Activated CD8-positive, alpha-beta memory T cell treated with anti-CD3 and anti-CD28 coated beads for 4 hours (primary cell): ENCODE data around the gene GTF3C2.

Experiments
- DNase-seq, 2 donors: peaks; one replicate each; pipeline ENCODE4 v3.0.0-alpha.2; 2020; ENCODE audit warnings: low read depth in 2 of 2

The GTF3C2 gene, protein sequence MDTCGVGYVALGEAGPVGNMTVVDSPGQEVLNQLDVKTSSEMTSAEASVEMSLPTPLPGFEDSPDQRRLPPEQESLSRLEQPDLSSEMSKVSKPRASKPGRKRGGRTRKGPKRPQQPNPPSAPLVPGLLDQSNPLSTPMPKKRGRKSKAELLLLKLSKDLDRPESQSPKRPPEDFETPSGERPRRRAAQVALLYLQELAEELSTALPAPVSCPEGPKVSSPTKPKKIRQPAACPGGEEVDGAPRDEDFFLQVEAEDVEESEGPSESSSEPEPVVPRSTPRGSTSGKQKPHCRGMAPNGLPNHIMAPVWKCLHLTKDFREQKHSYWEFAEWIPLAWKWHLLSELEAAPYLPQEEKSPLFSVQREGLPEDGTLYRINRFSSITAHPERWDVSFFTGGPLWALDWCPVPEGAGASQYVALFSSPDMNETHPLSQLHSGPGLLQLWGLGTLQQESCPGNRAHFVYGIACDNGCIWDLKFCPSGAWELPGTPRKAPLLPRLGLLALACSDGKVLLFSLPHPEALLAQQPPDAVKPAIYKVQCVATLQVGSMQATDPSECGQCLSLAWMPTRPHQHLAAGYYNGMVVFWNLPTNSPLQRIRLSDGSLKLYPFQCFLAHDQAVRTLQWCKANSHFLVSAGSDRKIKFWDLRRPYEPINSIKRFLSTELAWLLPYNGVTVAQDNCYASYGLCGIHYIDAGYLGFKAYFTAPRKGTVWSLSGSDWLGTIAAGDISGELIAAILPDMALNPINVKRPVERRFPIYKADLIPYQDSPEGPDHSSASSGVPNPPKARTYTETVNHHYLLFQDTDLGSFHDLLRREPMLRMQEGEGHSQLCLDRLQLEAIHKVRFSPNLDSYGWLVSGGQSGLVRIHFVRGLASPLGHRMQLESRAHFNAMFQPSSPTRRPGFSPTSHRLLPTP

DNA sequence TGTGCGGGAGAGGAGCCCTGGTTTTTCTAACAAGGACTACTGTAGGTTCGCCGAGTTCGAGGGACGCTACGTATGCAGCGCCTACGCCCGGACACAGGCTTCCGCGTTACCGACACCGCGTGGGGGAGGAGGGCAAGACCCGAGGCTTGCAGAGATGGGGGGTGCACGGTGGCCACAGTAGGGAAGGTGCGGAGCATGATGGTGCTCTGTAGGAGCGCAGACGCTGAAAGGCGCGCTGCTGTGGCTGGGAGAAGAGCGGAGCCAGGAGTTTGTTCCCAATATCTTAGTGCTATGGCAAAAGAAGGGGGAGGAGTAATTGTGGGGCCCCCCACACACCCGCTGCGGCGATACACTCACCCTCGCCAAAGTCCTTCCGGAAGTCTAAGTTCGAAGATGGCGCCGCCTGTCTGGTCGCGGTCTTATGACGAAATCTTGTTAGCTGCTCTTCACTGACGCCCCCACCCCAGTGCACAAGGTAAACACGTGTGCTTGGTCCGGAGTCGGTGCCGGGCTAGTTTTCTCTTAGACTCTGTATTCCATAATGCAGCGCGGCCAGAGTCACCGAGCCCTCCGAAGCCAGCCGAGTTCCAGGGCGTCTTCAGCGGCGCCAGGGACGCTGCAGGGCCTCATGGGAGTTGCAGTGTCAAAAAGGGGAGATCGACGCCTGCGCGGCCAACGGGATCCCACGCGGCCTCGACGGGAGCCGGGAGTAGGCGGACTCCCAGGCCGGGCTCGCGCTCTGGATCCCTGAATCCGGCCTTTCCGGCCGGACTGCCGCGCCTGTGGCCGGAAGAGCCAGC is at the start of gene GTF3C2:
GTF3C2 (minus strand) TSS at position 383 of the 800 bp plus-strand sequence. CDS start 13,210 bp downstream, outside the sequence.
- peak; percentile 91 to 92 for DNase-seq

DNA sequence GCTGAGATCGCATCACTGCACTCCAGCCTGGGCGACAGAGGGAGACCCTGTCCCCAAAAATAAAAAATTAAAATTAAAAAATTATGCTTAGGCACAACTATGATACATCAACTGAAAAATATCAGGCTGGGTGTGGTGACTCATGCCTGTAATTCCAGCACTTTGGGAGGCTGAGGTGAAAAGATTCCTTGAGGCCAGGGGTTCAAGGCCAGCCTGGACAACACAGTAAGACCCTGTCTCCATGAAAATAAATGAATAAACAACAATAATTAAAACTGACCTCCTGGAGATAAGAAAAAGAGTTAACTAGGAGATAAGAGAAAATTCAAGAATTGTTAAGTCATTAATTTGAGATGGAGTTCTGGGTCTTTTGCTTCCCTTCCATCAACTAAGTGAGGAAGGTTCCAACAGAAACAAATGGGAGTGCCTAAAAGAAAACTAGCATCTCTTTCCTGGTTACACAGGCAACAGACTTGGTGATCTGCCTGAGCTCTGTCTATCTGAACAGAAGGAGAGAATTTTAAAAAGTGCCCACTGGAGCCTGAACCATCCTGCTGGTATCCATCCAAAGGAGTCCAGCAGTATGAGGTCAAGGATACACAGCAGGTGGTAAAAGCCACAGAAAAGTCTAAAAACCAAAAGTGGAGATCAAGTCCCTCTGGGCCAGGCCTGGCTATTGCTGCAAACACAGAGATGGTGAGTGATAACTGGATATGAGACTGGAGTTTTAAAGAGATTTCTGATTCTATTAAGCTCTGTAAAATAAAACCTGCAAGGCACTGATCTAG is 44.0 kb upstream of the GTF3C2 start:
- no peak for DNase-seq

DNA sequence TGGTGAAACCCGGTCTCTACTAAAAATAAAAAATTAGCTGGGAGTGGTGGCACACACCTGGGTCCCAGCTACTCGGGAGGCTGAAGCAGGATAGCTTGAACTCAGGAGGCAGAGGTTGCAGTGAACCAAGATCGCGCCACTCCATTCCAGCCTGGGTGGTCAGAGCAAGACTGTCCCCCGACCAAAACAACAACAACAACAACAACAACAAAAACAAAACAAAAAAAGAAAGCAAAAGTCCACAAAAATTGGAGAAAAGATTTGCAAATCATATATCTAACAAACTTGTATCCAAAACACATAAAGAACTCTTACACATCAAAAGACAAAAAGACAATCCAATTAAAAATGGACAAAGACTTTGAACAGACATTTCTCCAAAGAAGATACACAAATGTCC is 42.4 kb upstream of the GTF3C2 start:
- no peak for DNase-seq

DNA sequence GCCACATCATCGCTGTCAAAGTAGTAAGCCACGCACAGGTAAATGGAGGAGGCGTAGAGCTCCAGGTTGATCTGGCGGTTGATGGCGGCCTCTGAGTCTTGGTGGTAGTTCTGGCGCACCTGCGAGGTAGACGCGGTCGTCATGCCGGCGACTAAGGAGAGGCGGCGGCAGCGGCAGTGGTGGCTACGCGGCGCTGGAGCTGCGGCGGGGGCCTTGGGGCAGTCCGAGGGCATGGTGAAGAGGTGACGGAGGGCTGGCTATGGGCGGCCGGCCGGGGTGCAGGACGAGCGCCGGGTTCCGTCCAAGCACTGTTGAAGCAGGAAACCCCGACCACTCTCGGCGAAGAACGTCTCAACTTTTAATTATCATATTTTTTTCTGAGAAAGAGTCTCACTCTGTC is 36.7 kb upstream of the GTF3C2 start:
- DNase-seq: no peak

DNA sequence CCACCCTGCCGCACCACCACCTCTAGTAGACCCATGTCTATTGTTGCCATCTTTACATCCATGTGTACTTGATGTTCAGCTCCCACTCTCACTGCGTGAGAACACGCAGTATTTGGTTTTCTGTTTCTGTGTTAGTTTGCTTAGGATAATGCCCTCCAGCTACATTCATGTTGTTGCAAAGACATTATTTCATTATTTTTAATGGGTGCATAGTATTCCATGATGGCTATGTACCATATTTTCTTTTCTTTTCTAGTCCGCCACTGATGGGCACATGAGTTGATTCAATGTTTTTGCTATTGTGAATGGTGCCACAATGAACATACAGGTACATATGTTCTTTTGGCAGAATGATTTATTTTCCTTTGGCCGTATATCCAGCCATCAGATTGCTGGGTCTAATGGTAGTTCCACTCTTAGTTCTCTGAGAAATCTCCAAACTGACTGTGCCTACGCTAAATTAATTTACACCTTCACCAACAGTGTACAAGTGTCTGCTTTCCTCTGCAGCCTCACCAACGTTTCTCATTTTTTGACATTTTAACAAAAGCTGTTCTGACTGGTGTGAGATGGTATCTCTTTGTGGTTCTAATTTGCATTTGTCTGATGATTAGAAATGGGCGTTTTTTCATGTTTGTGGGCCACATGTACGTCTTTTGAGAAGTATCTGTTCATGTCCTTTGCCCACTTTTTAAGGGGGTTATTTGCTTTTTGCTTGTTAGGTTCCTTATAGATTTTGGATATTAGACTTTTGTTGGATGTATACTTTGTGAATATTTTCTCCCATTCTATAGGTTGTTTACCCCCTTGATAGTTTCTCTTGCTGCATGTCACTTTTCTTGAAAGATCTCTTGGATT is 34.5 kb upstream of the GTF3C2 start:
- DNase-seq: no peak

DNA sequence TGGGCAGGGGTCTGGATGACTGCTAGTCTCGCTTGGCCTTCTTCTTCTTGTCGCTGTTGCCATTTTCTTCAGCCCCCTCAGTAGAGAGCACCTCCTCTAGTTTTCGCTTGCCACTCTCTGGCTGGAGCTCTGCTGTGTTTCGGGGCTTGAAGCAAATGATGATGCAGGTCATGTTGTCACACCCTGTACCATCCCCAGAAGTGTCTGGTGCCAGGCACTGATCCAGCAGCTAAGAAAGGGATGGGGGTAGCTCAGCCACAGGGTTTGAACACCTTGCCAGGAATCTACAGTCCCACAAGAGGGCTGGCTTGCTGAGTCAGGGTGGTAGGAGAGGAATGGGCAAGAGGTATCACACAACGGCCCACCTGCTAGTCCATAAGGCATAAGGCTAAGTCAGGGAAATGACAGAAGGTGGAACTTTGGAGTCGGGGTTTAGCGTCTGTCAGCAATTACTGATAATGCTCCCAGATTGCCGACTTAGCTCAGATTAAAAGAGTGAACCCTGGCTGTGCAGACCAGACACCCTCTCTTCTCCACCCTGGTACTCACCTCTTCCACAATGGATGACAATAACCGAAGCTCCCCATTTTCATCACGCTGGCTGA is 25.1 kb upstream of the GTF3C2 start:
- DNase-seq: no peak

DNA sequence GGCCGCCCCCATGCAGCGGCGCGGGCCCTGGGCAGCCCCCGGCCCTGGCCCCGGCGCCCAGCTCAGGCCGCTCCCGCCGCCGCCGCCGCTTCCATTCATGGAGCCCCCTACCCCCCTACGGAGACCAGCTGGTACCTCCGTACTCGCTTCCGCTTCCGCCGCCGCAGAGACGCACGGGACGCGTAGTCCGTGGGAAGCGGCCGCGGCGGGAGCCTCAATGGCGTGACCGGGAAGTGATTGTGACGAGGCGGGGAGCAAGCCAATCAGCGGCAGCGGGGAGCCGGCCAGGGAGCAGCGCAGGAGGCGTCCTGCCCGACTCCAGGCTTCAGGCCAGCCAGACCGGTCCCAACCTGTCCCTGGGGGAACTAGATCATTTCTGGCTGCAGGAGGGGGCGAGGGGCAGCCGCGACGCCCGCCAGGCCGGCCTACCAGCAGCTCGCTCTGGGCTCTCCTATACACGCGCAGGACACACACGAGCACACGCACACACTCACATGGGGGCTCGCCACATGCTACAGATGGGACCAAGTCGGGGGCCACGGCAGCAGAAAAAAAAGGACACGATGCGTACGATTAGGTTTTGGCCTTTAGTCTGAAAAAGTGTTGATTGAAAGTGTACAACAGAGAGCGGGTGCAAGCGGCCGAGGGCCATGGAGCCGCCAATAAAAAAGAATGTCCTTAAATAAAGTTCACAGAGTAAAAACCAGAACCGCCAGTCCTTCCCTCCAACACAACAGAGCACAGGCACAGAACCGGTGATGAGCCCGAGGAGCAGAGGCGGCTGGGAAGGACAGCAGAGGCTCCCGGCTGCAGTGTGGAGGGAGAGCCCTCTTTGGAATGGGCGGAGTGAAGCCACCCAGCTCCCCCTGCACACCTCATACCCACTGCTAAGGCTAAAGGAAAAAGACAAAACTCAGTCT is 24.3 kb upstream of the GTF3C2 start, which contains the start of gene ZNF513:
ZNF513 (minus strand) TSS at position 109 of the 920 bp plus-strand sequence. CDS start 208 bp downstream, outside the sequence.
- peak; percentile 72 to 76 for DNase-seq

DNA sequence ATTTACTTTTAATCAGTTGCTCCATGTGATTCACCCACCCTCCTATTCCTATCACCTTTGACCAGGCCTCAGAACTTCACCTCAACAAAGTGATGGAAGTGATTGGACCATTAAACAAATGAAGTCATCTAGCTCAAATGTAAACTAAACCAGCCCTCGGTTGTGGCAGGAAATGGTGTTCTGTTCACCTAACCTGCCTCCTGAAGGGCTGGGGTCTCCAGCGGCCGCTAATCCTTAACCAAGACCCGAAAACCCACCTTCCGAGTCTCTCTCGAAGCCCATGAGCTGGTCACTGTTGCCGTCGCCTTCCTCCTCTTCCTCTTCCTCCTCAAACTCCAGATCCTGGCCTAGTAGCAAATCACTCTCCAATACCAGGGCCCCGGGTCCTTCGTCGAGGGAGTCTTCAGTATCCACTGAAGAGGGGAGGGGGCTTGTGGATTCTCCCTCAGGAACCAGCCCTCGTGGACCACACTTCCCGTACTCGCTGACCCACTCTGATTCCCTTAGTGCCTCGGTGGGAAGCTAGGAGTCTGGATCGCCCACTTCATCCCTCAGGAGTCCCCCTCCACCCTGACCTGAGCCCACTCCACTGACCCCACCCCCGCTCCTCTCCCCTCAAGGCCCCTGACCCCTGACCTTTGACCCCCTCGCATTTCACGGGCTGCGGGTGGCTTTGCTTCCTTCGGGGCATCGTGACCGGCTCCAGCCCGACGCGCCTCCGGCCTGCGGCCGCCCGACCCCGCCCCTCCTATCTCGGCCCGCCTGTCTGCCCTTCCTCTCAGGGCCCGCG is 23.5 kb upstream of the GTF3C2 start:
- no peak for DNase-seq

DNA sequence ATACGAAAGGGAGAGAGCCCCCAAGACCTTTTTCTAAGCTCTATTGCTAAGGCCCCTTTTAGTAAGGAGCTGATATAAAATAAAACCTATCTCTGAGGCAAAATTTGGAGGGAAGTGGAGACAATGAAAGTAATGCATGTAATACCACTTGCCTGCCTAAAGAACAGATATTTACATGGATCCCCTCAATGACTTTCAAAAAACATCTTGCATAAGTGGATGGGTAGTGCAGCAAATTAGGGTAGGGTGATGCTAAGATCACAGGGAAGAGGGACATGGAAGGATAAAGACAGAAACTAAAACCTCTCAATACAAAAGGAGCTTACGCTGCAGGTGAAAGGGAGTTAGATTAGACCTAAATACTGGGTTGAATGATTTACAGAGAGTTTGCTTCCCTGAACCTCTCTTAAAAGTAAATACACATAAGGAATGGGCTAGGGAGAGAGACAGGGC is 22.8 kb upstream of the GTF3C2 start:
- DNase-seq: no peak

DNA sequence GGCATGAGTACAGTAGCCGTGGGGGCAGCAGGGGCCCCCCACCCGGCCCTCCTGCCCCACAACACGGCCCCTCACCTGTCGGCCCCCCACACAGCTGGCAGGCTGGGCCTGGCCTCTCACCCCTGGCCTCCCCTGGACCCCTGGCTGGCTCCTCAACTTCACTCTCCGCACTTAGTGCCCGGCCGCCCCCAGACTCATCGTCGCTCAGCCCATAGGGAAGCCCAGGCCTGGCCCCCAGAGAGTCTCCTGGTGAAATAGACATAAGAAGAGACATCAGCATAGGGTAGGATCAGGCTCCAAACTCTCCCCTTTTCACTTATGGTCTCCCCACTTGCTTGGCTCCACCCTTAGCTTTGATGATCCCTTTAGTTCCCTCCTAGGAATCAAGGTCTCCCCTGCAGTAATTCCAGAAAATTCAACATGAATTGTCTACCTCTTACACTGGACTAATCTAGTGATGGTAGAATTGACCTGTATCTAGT is 22.3 kb upstream of the GTF3C2 start:
- no peak for DNase-seq

DNA sequence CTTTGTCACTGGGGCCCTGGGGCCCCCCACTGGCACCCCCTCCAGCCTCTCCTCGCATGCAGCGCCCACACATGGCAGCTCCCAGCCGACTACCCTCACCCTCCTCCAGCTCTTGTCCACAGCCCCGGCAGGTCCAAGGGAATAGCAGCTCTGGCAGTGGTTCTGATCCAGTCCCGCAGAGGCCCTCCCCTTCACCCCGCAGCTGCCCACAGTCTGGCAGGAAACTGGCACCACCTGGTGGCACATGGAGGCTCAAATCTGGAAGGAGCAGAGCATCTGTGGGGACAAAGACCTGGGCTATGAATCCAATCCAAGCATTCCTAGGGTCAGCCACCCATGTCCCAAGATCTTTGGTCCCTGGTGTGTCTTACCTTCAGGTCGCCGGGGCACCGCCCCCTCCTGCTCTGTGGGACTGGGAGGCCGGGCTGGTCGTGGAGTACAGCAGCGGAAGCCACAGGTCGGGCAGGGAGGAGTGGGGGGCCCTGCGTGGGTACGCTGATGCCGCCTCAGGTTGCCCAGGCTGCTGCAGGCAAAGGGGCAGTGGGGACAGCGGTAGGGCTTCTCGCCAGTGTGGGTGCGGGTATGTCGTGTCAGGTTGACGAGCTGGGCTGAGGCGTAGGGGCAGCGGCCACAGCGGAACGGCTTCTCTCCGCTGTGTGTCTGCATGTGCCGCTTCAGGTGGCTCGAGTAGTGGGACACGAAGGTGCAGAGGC is 21.7 kb upstream of the GTF3C2 start:
- DNase-seq: no peak

DNA sequence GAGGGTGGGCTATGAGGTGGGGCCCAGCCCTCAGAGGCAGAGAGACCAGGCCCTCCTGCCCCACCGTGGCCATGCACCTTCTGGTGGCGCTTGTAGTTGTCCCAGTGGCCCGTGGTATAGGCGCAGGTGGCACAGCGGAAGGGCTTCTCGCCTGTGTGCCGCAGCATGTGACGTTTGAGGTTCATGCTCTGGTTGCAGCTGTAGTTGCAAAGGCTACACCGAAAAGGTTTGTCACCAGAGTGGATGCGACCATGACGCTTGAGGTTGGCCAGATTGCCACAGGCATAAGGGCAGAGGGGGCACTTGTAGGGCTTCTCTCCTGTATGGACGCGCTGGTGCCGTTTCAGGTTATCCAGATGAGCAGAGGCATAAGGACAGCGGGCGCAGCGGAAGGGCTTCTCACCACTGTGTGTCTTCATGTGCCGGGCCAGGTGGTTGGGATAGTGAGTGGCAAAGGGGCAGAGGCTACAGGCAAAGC is 21.1 kb upstream of the GTF3C2 start:
- no peak for DNase-seq

DNA sequence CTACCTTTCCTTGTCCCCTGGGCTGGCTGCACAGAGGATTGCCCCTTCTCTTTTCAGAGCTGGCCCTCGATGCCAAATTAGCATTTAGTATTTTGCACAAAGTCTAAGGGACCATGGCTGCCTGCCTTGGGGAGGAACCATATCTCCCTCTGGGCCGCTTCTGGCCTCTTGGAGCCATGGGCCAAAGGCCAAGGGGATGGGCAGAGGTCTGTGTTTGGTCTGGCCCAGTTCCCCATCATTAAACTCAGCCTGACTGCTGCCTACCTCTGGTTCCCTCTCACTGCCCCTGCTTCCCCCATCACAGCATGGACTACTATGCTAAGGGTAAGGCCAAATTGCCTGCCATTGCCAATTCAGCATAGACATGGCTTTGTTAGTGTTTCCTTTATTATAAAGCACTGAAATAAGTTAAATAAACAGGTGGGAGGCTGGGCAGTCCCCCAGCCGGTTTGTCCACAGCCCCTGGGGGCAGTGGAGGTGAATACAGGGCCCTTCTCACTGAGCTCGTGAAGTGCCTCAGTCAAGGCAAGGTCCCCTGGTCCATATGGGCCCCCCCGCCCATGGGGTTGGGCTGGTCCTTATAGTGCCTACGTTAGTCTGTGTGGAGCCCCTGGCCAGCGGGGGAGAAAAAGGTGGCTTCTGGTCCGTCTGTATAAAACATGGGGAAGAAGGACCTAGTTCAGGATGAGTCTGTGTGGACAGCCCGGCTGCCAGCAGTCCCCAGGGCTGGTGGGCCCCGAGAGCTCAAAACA is 20.5 kb upstream of the GTF3C2 start:
- no peak for DNase-seq

DNA sequence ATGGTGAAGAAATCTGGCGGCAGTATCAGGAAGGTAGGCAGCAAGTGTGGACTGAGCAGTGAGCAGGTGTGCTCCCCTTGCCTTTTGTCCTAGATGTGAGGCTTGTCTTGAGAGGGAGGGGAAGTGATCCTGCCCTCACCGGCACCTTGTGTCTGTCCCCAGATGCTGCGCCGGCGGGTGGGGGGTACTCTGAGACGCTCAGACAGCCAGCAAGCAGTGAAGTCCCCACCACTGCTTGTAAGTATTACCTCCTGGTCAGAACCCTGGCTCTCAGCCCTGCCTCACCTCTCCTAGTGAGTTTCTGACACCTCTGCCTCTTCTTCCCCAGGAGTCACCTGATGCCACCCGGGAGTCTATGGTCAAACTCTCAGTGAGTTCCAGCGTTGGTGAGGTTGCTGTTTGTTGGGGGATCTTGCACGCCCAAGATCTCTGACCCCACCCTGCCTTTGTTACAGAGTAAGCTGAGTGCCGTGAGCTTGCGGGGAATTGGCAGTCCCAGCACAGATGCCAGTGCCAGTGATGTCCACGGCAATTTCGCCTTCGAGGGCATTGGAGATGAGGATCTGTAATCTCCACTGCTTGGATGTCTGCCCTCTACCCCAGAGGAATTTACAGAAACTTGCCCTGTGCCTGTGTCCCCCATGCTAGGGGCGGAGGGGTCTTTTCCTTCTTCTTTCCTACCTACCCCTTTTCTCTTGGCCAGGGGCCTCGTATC is 19.7 kb upstream of the GTF3C2 start:
- no peak for DNase-seq

DNA sequence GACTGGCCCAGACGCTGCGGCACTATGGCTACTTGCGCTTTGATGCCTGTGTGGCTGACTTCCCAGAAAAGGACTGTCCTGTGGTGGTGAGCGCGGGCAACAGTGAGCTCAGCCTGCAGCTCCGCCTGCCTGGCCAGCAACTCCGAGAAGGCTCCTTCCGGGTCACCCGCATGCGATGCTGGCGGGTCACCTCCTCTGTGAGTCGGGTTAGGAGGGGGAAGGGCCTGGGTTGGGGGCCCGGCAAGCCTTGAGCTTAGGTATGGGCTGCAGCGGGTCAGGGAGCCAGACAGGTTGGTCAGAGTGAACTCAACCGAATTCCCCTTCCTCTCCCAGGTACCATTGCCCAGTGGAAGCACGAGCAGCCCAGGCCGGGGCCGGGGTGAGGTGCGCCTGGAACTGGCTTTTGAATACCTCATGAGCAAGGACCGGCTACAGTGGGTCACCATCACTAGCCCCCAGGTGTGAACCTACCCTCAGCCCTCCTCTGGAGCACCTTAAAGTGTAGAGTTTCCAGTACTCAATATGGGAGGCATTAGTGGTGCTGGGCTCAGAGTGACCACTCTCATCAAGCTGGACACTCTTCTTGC is 19.0 kb upstream of the GTF3C2 start:
- no peak for DNase-seq
